ENCODE results near the gene LRMDA.

The LRMDA gene

GRCh38 chr10:76401006-76401405 lies 969.6 kb downstream of the LRMDA start:
- no peak for DNase-seq (ENCODE audit: low spot score)

GRCh38 chr10:76403912-76404311 lies 972.5 kb downstream of the LRMDA start:
- no peak for DNase-seq (ENCODE audit: low spot score)

GRCh38 chr10:76404531-76404930 lies 973.1 kb downstream of the LRMDA start:
- DNase-seq (ENCODE audit: low spot score), result no peak

GRCh38 chr10:76405922-76406321 lies 974.5 kb downstream of the LRMDA start:
- no peak for DNase-seq (ENCODE audit: low spot score)

GRCh38 chr10:76408646-76409045 lies 977.2 kb downstream of the LRMDA start:
- no peak for DNase-seq (ENCODE audit: low spot score)

GRCh38 chr10:76411729-76412435 lies 980.5 kb downstream of the LRMDA start:
- no peak for DNase-seq (ENCODE audit: low spot score)

GRCh38 chr10:76415554-76415953 lies 984.1 kb downstream of the LRMDA start:
- no peak for DNase-seq (ENCODE audit: low spot score)

- no peak for DNase-seq (ENCODE audit: low spot score)
These were observed 985.2 kb downstream of the LRMDA start for GRCh38 chr10:76416642-76417041.

- no peak for DNase-seq (ENCODE audit: low spot score)
These were observed 989.3 kb downstream of the LRMDA start for GRCh38 chr10:76420725-76421124.

GRCh38 chr10:76422769-76423168 lies 991.3 kb downstream of the LRMDA start:
- no peak for DNase-seq (ENCODE audit: low spot score)

- DNase-seq (ENCODE audit: low spot score), result no peak
These were observed 997.3 kb downstream of the LRMDA start for GRCh38 chr10:76428551-76429367.

GRCh38 chr10:76429368-76430060 lies 998.1 kb downstream of the LRMDA start:
- DNase-seq (ENCODE audit: low spot score), result no peak

GRCh38 chr10:76430061-76430645 lies 998.7 kb downstream of the LRMDA start:
- DNase-seq (ENCODE audit: low spot score), result no peak

GRCh38 chr10:76432016-76433012 lies 1000.9 kb downstream of the LRMDA start:
- no peak for DNase-seq (ENCODE audit: low spot score)

GRCh38 chr10:76433161-76434005 lies 1002.0 kb downstream of the LRMDA start:
- DNase-seq (ENCODE audit: low spot score), result no peak

GRCh38 chr10:76435157-76435556 lies 1003.7 kb downstream of the LRMDA start:
- DNase-seq (ENCODE audit: low spot score), result no peak

GRCh38 chr10:76436401-76436811 lies 1005.0 kb downstream of the LRMDA start:
- DNase-seq (ENCODE audit: low spot score), result no peak

- DNase-seq (ENCODE audit: low spot score), result no peak
These were observed 1005.6 kb downstream of the LRMDA start for GRCh38 chr10:76436981-76437380.

- no peak for DNase-seq (ENCODE audit: low spot score)
These were observed 1009.0 kb downstream of the LRMDA start for GRCh38 chr10:76440426-76440825.

GRCh38 chr10:76442113-76442512 lies 1010.7 kb downstream of the LRMDA start:
- DNase-seq (ENCODE audit: low spot score), result no peak
